K562 (cell line): ENCODE results near the gene ZNF439. TPM values are rescaled to one million over a fixed set of nuclear protein-coding genes. Genes with fewer than 3 reads are reported as not detected.

Experiments
- ATAC-seq: fragments of 200-7000 bp; cut with Tn5 transposase; 3 replicates; pipeline ENCODE4 v1.9.1; 2020; ENCODE audit warnings: moderate library complexity
- BruUV-seq: library from RNA; stranded (reverse); fragments of 400-500 nt; replicated peaks from 2 replicates; lab custom pipeline; 2021; lab: Mats Ljungman, UMichigan
- CTCF ChIA-PET: fragments of 300-600 bp; formaldehyde crosslinking; extraction: SDS; loops from one replicate; lab custom pipeline; 2021; ENCODE audit warnings: low intra/inter-chr PET ratio; lab: Yijun Ruan, JAX
- POLR2A ChIA-PET: fragments of 300-600, 350-650 bp; sonication (Branson Sonifier 250); formaldehyde crosslinking; extraction: SDS; loops from one replicate; lab custom pipeline; 2021; ENCODE audit warnings: antibody characterized with exemption, inconsistent platforms; lab: Yijun Ruan, JAX
- DNase-seq, 4 experiments: peaks; one replicate each; pipeline versions ENCODE4 v3.0.0 to v3.0.0-alpha.2; 2011 to 2018; ENCODE audit warnings: low spot score in 3 of 4, mixed read lengths in 3 of 4; ENCODE audit errors: extremely low read depth in 1 of 4
- FAIRE-seq: peaks from 2 replicates; lab custom pipeline; 2011; peaks lifted over from hg19 to GRCh38; lab: Jason Lieb, UNC
- H2AFZ ChIP-seq: 2 replicates; pipeline ENCODE4 v1.6.0; 2011; ENCODE audit warnings: low read depth, low read length, control low read depth, inconsistent platforms
- H3K27ac ChIP-seq: fragments of 200-600 bp; 3 replicates; pipeline ENCODE4 v1.8.0; 2011; ENCODE audit warnings: low read depth, mild to moderate bottlenecking, control low read depth, inconsistent platforms, low read length, moderate library complexity, mixed read lengths; ENCODE audit errors: extremely low read depth
- H3K27me3 ChIP-seq, 2 experiments: fragments of 300-600 bp in 1 of 2; 2 replicates in 1 of 2; 3 replicates in 1 of 2; pipeline versions ENCODE4 v1.6.0 to v1.8.0; 2011; ENCODE audit warnings: inconsistent platforms in 2 of 2, low read length in 2 of 2, mild to moderate bottlenecking in 1 of 2, mixed read lengths in 1 of 2, moderate library complexity in 1 of 2; ENCODE audit not compliant: control insufficient read depth in 2 of 2, insufficient read depth in 2 of 2
- H3K36me3 ChIP-seq: fragments of 300-600 bp; 3 replicates; pipeline ENCODE4 v1.8.0; 2011; ENCODE audit warnings: mild to moderate bottlenecking, low read length, inconsistent platforms; ENCODE audit not compliant: control insufficient read depth, insufficient read depth
- H3K4me1 ChIP-seq, 2 experiments: fragments of 200-600 bp in 1 of 2; replicated peaks in 1 of 2; 2 replicates in 1 of 2; 3 replicates in 1 of 2; pipeline versions ENCODE4 v1.5.1 to v1.8.0; 2011; ENCODE audit warnings: inconsistent platforms in 2 of 2, low read length in 2 of 2, mild to moderate bottlenecking in 1 of 2, mixed read lengths in 1 of 2, moderate library complexity in 1 of 2; ENCODE audit not compliant: control insufficient read depth in 2 of 2, insufficient read depth in 2 of 2
- H3K4me2 ChIP-seq: 2 replicates; pipeline ENCODE4 v1.6.1; 2011; ENCODE audit warnings: low read length, control low read depth, inconsistent platforms, mixed read lengths; ENCODE audit not compliant: insufficient read depth
- H3K4me3 ChIP-seq: fragments of 200-600 bp; sonication (generic), shearing (Covaris generic); 2 replicates; pipeline ENCODE4 v1.5.1; 2016; ENCODE audit warnings: control low read depth, inconsistent platforms
- H3K79me2 ChIP-seq: fragments of 200-600 bp; 3 replicates; pipeline ENCODE4 v1.8.0; 2011; ENCODE audit warnings: low read length, inconsistent platforms; ENCODE audit not compliant: control insufficient read depth, insufficient read depth
- H3K9ac ChIP-seq, 2 experiments: 2 replicates each; pipeline versions ENCODE4 v1.6.0 to v1.6.1; 2011; ENCODE audit warnings: low read depth in 2 of 2, low read length in 2 of 2, control low read depth in 1 of 2, inconsistent platforms in 1 of 2, mild to moderate bottlenecking in 1 of 2, mixed read lengths in 1 of 2; ENCODE audit not compliant: insufficient read depth in 1 of 2
- H3K9me1 ChIP-seq: one replicate; pipeline ENCODE4 v1.6.0; 2011; ENCODE audit warnings: inconsistent platforms, mild to moderate bottlenecking, low read length, moderate library complexity; ENCODE audit not compliant: control insufficient read depth, insufficient read depth
- H3K9me3 ChIP-seq: replicated peaks from 2 replicates; pipeline ENCODE4 v1.5.1; 2011; ENCODE audit warnings: low read depth, low read length, inconsistent platforms; ENCODE audit not compliant: control insufficient read depth, insufficient read depth
- H4K20me1 ChIP-seq: replicated peaks from 2 replicates; pipeline ENCODE4 v1.6.1; 2011; ENCODE audit warnings: low read length, inconsistent platforms, mixed read lengths; ENCODE audit not compliant: control insufficient read depth, insufficient read depth
- ARHGAP35 ChIP-seq: fragments of 450-650 bp; IDR thresholded peaks from 2 replicates; pipeline ENCODE4 v1.6.1; 2018; ENCODE audit not compliant: partially characterized antibody
- CCNT2 ChIP-seq: IDR thresholded peaks from 2 replicates; pipeline ENCODE4 v1.6.1; 2011; ENCODE audit warnings: borderline replicate concordance, low read depth, mild to moderate bottlenecking, moderate library complexity, mixed read lengths, low read length; ENCODE audit not compliant: insufficient read length; ENCODE audit errors: extremely low read depth
- CGGBP1 ChIP-seq: fragments of 250-450 bp; sonication (Bioruptor Pico); IDR thresholded peaks from 2 replicates; pipeline ENCODE4 v1.9.0; 2021; ENCODE audit warnings: mild to moderate bottlenecking
- COPS2 ChIP-seq: fragments of 450-650 bp; conservative IDR thresholded peaks from 2 replicates; pipeline ENCODE4 v1.6.1; 2016; ENCODE audit warnings: mild to moderate bottlenecking, moderate library complexity
- FOXM1 ChIP-seq, 2 experiments: fragments of 450-650 bp in 1 of 2; sonication (generic) in 1 of 2; formaldehyde crosslinking in 1 of 2; IDR thresholded peaks; 2 replicates each; pipeline versions ENCODE4 v1.6.1 to v1.9.0; 2017 to 2022; ENCODE audit warnings: low read depth in 2 of 2, mild to moderate bottlenecking in 2 of 2, missing genetic modification reagents in 1 of 2, moderate library complexity in 1 of 2
- LARP7 ChIP-seq: fragments of 450-650 bp; IDR thresholded peaks from 2 replicates; pipeline ENCODE4 v1.6.1; 2016
- MAFG ChIP-seq: fragments of 450-650 bp; conservative IDR thresholded peaks from 2 replicates; pipeline ENCODE4 v1.6.1; 2016; ENCODE audit warnings: missing genetic modification characterization, missing compliant biosample characterization
- MAX ChIP-seq: sonication (generic); formaldehyde crosslinking; IDR thresholded peaks from 2 replicates; pipeline ENCODE4 v1.9.0; 2022; ENCODE audit warnings: mild to moderate bottlenecking, missing genetic modification reagents
- MEF2D ChIP-seq: conservative IDR thresholded peaks from 2 replicates; pipeline ENCODE4 v1.6.1; 2016; ENCODE audit warnings: low read depth, missing genetic modification characterization, missing compliant biosample characterization
- NCOA6 ChIP-seq: fragments of 450-650 bp; IDR thresholded peaks from 2 replicates; pipeline ENCODE4 v1.6.1; 2017; ENCODE audit warnings: mild to moderate bottlenecking
- NONO ChIP-seq, 2 experiments: fragments of 200-400 bp in 1 of 2; fragments of 450-650 bp in 1 of 2; formaldehyde crosslinking in 1 of 2; IDR thresholded peaks; 2 replicates each; pipeline ENCODE4 v1.6.1; 2017; ENCODE audit warnings: low read depth in 2 of 2, mild to moderate bottlenecking in 2 of 2, moderate library complexity in 2 of 2, low read length in 1 of 2
- NR4A1 ChIP-seq, 2 experiments: fragments of 250-450 bp in 1 of 2; fragments of 450-650 bp in 1 of 2; sonication (Bioruptor Pico) in 1 of 2; IDR thresholded peaks; 2 replicates each; pipeline versions ENCODE4 v1.4.0 to v1.6.1; 2016 to 2020; ENCODE audit warnings: mild to moderate bottlenecking in 2 of 2, missing compliant biosample characterization in 1 of 2, missing genetic modification characterization in 1 of 2, moderate library complexity in 1 of 2
- NUFIP1 ChIP-seq: fragments of 450-650 bp; IDR thresholded peaks from 2 replicates; pipeline ENCODE4 v1.6.1; 2018; ENCODE audit not compliant: partially characterized antibody
- PHF8 ChIP-seq: fragments of 200-600 bp; sonication (generic); IDR thresholded peaks from 2 replicates; pipeline ENCODE4 v1.6.1; 2012; ENCODE audit warnings: mixed run types, mild to moderate bottlenecking, inconsistent platforms, low read length, moderate library complexity, borderline replicate concordance
- RCOR1 ChIP-seq, 2 experiments: IDR thresholded peaks; 2 replicates each; pipeline ENCODE4 v1.6.1; 2012; ENCODE audit warnings: low read depth in 2 of 2, low read length in 2 of 2, borderline replicate concordance in 1 of 2, improper control_type of control experiment in 1 of 2
- ZNF134 ChIP-seq: fragments of 250-450 bp; sonication (Bioruptor Pico); conservative IDR thresholded peaks from 2 replicates; pipeline ENCODE4 v1.4.0; 2020
- ZNF592 ChIP-seq: fragments of 450-650 bp; IDR thresholded peaks from 2 replicates; pipeline ENCODE4 v1.6.1; 2017; ENCODE audit warnings: antibody characterized with exemption, mild to moderate bottlenecking
- ZSCAN32 ChIP-seq: fragments of 450-650 bp; formaldehyde crosslinking; IDR thresholded peaks from 2 replicates; pipeline ENCODE4 v1.4.0; 2020; ENCODE audit warnings: mild to moderate bottlenecking, moderate library complexity
- WGBS: fragments of 100-300 bp; shearing (Covaris generic); methylation state at CpG from one replicate; pipeline ENCODE4 v1.1.6; 2016; ENCODE audit warnings: low coverage, mixed read lengths; ENCODE audit not compliant: insufficient coverage; ENCODE audit errors: missing lambda C conversion rate; 5-methylcytosine and 5-hydroxymethylcytosine counted together
- in situ Hi-C: fragments of 300-500 bp; cut with MboI; formaldehyde crosslinking; loops from 4 replicates; pipeline ENCODE4 v1.15.0; 2018; ENCODE audit warnings: inconsistent platforms, mixed read lengths
- intact Hi-C: fragments of 100-400 bp; cut with micrococcal nuclease; formaldehyde crosslinking; loops from 2 replicates; pipeline ENCODE4 v1.14.2; 2022
- polyA plus RNA-seq, 8 experiments: library from polyadenylated mRNA; depleted of rRNA in 4 of 8; stranded (reverse) in 5 of 8; unstranded in 3 of 8; fragments of >200 nt; fragmentation: Nextera tagmentation in 2 of 8; fragmentation: Illumina TruSeq in 1 of 8; extraction: Ambion mirVana in 2 of 8; extraction: Trizol in 1 of 8; gene quantifications; 2 replicates each; pipeline versions ENCODE4 v1.2.1 to v1.2.3, GENCODE V29; 2011 to 2014; ENCODE audit warnings: inconsistent platforms in 1 of 8, missing spikeins in 1 of 8
- total RNA-seq, 7 experiments: library from RNA; depleted of rRNA in 6 of 7; stranded (reverse); fragments of >200 nt in 6 of 7; fragmentation: Illumina TruSeq in 2 of 7; extraction: Trizol in 2 of 7; gene quantifications; 2 replicates each; pipeline versions ENCODE4 v1.2.1 to v1.2.3, GENCODE V29; 2011 to 2021; ENCODE audit warnings: low replicate concordance in 1 of 7

Gene ZNF439
- total and polyA plus RNA-seq, 9 of the 15 experiments (the other 6 are each of a cell fraction or from before 2014, with no cell fraction given) = 0.04 to 0.18 (median 0.10) TPM; not detected in 3

GRCh38 chr19:11894851-11895250 lies 46.3 kb downstream of the ZNF439 start (continued):
- no peak for TF ChIP-seq ZSCAN32 (CRISPR knock-in tag)
- 0 out of 4 replicates have a peak, but pooled peaks of 1 of the 2 experiments have one; percentile 7 for TF ChIP-seq RCOR1 (IDR thresholded peaks at IDR 0.05; ENCODE audit: borderline replicate concordance in 1 of 2, low read depth in 2 of 2, low read length in 2 of 2)
- TF ChIP-seq MAFG (tag) = no peak
- TF ChIP-seq NONO (IDR thresholded peaks at IDR 0.05; ENCODE audit: low read depth in 2 of 2, low read length in 1 of 2) = no peak
- no peak for TF ChIP-seq PHF8

GRCh38 chr19:11902228-11902627 lies 53.7 kb downstream of the ZNF439 start:
- 55% methylated on average over 3 of the region's 3 CpGs for WGBS
- H3K4me2 ChIP-seq = no peak overlapping the region
- H2AFZ ChIP-seq = no peak overlapping the region
- H3K9me3 ChIP-seq = peaks cover 18% of the 10 kb centered on the region
- ATAC-seq (no peak), DNase-seq (no peak), FAIRE-seq (no peak)
- H3K27ac ChIP-seq = no peak overlapping the region
- no peaks in the 10 kb centered on the region for H3K9me1 ChIP-seq
- H3K27me3 ChIP-seq = no peaks in the 10 kb centered on the region
- intact Hi-C loops (no loop called here), in situ Hi-C loops (no loop called here)
- POLR2A ChIA-PET = no interaction called here
- BruUV-seq = no TSS peak
- H4K20me1 ChIP-seq = no peaks in the 10 kb centered on the region
- no peaks in the 10 kb centered on the region for H3K79me2 ChIP-seq
- no peak overlapping the region for H3K4me3 ChIP-seq
- H3K9ac ChIP-seq = no peak overlapping the region
- CTCF ChIA-PET = no interaction called here
- H3K36me3 ChIP-seq = peaks cover 7% of the 10 kb centered on the region; the same call in 2 of the 3 replicates
- no peaks in the 10 kb centered on the region for H3K4me1 ChIP-seq
- TF ChIP-seq ZNF592 (no peak), CGGBP1 (no peak), CCNT2 (no peak), NUFIP1 (no peak), COPS2 (no peak), MAX (no peak), ZNF134 (CRISPR knock-in tag) (no peak), ARHGAP35 (no peak), NCOA6 (no peak), LARP7 (no peak), MEF2D (tag) (no peak), NR4A1 (CRISPR knock-in tag; IDR thresholded peaks at IDR 0.05) (no peak), NR4A1 (tag; IDR thresholded peaks at IDR 0.05) (no peak), FOXM1 (IDR thresholded peaks at IDR 0.05; ENCODE audit: low read depth) (no peak), FOXM1 (CRISPR knock-in tag; IDR thresholded peaks at IDR 0.05; ENCODE audit: low read depth) (no peak)
